D341Med (cell line): Measurements from ENCODE around the gene TH.
"Not testable (repeated sequence)": the region's sequence is repeated elsewhere in the genome, so short reads cannot be mapped to it uniquely, and the experiment has no call there.

ENCODE experiments used
- DNase-seq: peaks from one replicate; pipeline ENCODE4 v3.0.0; 2012; ENCODE audit warnings: low spot score

The TH gene

DNA sequence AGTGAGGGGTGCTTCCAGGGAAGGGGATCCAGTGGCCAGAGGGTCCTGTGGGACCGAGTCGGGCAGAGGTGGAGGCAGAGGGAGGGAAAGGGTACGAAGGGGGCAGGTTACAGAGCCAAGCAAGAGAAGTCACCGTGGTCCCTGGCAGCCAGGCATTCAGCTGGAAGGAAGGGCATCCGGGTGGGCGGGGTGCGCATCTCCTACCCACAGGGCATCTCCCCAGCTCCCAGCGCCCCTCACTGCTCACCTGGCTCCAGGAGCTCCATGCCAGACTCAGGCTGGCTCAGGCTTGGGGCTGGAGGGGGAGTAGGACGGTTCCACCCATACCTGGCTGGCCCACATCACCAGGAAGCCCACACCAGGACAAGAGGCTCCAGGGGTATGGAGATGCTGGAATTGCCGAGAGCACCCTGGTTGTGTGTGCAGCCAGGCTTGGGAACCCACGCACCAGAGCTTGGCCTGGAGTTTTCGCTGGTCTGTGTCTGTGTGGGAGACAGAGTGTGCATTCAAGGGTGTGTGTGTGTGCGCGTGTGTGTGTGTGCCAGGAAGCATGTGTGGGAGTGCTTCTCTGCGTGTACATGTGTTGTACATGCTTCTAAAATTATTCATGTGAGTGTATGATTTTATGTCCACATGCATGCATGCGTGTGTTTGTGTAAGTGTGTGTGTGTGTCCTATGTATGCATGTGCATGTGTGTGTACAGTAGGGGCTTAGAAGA lies 6.6 kb upstream of the TH start:
- DNase-seq = not testable (repeated sequence)

DNA sequence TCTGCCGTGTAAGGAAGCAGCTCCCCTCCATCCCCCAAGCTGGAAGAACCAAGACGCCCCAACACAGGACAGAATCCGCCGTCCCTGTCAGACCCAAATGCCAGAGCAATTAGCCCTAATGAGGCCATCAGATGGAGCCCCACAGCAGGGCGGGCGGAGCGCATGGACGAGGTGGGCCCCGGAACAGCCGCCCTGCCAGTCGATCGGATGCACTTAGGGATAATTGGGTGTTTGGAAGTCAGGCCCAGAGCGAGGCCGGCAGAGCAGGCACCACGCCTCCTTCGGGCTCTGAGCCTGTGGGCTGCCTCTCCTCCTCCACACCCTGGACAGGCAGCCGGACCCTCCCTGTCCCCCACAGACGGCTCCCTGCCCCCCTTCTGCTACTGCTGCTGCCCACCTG lies 5.5 kb upstream of the TH start:
- DNase-seq = no peak

DNA sequence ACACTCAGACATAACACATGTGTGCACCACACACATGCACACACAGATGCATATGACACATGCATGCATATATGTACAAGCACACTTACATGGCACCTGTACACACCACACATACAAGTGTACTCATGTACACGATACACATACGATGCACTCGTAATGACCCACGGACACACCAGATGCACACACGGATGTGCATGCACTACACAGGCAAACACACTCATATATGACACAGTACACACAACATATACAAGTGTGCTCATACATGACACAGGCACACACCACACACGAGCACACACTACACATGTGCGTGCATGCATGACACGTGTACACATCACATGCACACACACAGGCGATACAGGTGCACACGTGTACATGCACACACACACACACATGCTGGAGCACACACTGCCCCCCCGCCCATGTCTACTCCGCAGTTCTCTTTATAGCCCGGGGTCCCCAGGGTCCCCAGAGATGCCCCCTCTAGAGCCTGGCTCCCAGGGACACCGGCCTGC lies 4.8 kb upstream of the TH start:
- DNase-seq = no peak

DNA sequence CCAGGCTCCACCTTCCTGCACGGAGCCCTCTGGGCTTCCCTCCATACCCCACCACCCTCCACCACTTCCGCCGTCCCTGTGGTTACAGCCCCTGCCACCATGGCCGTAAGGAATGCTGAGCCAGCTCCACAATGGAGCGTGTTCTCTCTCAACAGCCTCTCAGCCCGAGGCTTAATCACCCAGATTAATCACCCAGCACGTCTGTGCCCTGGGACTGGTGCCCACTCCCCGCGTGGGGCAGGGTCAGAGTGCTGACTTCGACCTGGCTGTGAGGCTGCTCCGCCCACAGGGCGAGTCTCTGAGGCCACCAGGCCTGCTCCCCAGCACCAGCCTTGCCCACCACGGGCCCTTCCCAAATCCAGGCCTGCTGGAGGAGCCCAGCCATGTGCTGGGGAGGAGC lies 4.0 kb upstream of the TH start:
- no peak for DNase-seq

DNA sequence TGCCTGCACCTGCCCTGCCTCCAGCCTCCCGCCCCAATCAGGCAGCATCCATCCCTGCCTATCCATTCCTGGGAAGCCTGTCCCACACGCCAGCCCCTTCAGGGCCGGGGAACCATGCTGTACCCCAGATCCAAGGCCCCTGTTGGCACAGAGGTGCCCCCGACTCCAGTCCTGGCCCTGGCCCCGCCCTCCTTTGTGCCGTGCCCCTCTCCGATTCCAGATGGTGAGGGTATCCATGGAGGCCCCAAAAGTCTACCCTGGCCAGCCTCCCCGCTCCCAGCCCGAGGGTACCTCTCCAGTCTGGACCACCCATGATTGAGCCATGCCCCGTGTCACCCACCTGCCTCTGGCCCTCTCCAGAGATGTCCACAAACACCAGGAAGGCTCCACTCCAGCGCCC lies 2.7 kb upstream of the TH start:
- no peak for DNase-seq

DNA sequence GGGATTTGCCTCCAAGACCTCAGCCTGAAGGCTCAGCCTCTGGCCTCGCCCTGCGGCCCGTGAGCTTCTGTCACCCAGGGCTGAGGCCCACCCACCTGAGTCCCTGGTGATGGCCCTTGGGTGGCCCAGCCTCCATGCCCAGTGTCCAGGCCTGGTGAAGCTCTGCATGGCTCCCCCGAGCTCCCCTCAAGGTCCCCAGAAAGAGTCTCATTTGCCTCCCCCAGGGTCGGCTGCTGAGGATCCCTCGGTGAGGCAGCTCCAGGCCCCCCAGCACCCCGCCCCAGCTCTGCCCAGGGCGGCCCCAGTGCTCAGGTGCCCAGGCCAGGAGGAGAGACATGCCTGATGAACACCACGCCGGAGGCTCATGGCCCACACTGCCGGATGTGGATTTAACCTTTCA lies 2.1 kb upstream of the TH start:
- DNase-seq = no peak

DNA sequence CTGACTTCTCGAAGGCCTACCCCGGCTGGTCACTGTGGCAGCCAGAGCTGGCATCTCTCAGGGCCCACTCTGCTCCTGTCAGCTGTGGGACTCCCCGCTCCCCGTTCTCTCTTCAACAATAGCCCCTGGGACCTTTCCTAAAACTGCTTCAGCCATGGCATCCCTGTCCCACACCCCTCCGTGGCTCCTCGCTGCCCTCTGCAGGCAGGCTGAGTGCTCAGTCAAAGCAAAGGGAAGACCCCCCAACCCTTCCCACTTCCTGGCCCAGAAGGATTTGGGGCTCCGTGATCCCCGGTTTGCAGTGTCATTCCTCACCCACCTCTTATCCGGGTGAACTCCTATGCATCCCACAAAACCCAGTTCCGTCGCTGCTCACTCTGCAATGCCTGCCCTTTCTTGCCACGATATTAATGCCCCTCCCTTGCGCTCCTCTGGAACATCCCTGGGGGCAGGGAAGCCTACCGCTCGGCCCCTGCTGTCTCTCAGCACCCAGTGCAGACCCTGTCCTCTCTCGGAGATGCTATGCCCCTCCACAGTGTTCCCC lies 1.6 kb upstream of the TH start:
- DNase-seq = no peak

DNA sequence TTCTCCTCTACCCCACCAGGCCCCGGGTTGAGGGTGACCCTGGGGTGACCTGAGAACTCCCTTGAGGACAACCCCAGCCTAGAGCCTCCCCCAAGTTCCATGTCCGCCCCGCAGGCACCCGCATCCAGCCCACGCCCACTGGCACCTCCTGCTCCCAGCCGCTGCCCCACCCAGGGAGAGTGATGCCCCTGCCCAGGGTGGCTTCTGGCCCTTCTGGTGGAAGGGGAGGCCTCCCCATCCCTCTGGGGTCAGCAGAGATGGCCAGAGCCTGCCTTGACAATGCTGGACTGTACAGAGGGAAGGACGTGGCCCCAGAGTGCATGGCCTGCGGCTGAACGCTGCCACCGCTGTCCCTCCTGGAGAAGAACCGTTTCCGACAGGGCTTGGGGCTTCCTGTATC lies 1.1 kb upstream of the TH start:
- no peak for DNase-seq

DNA sequence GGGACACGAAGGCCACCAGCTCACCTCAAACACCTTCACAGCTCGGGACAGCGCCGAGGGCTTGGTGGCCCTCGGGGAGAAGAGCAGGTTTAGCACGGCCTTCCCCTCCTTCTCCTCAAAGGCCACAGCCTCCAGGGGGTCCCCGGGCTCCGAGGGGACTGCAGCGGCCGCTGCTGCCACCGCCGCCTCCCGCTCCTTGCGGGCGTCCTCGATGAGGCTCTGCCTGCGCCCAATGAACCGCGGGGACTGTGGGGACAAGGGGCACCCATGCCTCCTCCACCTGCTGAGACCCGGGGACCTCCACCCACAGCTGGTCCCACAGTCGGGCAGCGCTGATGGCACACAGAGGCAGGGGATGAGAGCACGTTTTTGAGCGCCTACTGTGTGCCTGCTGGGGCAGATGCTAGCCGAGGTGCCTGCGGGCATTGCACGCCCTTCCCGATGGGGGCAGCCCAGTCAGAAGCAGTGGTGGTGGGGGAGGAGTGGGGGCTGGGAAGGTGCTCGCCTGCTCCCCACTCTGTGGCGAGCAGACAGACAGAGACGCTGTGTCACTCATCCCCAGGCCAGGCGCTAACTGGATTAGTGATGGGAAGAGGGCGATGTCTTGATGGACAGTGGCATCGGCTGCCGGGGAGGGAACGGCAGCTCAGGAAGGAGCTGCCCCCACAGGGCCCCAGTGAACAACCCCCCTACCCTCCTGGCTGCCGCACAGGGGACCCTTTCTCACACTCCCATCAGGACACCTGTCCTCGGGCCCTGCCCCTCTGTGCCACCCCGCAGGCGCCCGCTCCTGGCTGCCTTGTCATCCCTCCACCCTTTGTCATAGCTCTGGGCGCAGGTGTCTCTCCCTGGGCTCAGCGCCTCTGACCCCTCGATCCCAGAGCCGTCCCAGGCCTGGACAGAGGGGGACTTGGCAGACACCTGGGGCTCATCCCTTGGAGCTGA lies 1.7 kb downstream of the TH start:
- no peak for DNase-seq

DNA sequence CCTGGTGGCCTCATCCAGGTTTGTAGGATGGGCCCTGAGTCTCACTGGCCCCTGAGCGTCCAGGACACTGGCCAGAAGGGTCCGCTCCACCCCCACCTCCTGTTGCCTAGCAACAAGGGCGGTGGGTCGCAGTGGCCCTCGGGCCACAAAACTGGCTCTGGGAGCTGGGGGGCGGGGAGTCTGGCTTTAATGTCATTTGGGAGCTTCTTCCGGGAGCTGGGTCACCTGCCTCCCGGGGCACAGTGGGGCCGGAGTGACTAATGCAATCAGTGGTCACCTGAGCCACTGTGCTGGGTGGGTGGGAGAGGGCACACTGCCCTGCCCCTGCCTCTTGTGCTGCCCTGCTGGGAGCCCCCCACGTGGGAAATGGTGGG lies 2.6 kb downstream of the TH start:
- DNase-seq = no peak

DNA sequence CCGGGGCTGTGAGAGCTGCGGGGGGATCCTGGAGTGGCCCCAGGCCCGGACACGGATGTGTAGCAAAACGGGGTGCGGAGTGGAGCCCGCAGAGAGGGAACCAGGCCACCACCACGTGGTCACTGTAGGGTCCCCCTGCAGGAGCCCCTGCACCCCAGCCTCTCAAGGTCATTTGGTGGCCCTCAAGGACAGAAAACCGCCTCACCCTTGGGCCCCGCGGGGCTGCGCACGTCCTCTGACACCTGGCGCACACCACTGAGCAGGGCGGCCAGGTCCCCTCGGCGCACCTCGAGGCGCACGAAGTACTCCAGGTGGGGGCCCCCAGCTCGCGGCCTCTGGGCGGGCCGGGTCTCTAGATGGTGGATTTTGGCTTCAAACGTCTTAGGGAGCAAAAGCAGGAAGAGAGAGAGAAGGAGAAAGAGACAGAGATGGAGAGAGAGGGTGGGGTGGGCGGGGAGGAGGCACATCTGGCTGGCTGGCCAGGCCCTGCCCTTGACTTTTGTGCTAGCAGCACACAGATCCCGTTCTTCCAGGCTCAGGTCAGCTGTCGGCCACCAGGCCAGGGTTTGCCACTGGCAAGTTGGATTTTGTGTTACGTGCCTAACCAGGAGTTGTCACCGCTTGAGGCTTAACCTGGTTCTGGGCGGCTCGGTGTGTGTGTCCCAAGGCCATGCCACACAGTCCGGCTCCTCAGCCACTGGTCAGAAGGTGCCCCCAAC lies 3.2 kb downstream of the TH start:
- no peak for DNase-seq

DNA sequence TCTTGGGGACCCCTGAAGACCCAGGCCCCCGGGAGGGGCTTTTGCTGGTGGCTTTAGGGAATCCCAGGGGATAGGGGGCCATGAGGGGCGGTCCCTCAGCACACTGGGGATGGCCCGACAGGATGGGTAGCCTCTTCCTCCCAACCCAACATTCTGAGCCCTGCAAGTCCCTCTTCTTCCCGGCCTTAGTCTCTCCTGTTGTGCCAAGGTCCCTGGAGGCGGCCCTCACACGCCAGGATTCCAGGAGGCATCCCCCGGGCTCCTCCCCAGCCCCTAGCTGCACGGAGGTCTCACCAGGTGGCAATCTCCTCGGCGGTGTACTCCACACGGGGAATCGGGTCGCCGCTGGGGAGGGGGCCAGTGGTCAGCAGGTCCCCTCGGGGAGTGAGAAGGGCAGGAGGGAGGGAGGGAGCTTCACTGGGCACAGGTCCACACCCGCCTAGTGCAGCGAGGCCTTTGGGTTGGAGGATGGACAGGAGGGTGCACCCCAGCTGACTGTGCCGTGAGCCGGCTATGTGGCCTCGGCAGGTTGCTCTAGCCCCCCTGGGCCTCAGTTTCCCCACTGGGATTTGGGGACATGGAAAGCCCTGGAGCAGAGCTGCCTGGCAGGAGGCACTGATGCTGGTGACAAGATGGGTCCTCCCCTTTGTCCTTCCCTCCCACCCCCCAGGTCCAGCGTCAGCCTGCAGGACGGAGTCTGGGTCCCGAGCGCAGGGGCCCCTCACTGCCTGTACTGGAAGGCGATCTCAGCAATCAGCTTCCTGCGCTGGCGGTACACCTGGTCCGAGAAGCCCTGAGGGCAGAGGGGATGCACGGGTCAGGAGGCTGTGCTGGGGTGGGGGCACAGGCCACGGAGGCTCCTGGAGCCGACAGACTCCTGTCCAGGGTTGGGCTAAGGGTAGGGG lies 4.2 kb downstream of the TH start:
- DNase-seq = no peak

DNA sequence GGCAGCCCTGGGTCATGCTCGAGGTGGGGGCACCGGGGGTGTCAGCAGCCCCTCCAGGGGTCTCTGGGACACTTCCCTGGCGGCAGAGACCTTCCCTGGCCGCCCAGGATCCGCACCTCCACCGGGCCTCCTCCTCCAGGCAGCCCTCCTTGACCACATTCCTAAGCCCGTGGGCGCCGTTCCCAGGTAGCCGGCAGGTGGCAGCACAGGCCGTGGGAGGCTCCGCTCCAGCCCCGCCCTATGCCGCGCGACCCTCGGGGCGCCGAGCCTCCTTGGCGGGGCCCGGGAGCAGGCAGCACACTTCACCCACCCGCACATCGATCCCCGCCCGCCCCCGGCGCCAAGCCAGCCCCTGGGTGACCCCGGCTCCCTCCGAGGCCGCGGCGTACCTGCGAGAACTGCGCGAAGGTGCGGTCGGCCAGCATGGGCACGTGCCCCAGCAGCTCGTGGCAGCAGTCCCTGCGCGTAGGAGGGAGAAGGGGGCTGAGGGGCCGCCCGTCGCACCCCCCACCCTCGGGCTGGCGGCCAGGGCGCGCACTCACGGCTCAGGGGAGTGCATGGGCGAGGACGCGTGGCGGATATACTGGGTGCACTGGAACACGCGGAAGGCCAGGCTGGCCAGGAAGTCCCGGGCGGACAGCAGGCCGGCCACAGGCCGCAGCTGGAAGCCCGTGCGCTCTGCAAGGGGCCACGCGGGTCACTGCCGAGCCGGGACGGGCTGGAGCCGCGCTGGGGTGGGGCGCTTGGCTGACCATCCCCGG lies 5.3 kb downstream of the TH start:
- peak; percentile 79 for DNase-seq

DNA sequence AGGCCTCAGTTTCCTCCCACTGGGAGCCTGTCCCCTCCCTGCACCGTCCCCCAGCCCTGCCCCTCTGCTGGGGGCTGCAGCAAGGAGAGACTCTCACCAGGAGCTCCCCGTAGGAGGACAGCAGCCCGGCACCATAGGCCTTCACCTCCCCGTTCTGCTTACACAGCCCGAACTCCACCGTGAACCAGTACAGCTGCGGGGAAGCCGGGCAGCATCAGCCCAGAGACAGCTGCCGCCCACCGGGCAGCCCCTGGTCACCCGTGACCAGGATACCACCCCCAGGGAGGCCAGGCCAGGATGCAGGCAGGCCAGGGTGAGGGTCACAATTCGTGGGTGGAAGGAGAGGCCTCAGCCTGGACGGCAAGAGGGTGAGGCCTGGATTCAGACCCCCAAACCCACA lies 6.0 kb downstream of the TH start:
- no peak for DNase-seq

DNA sequence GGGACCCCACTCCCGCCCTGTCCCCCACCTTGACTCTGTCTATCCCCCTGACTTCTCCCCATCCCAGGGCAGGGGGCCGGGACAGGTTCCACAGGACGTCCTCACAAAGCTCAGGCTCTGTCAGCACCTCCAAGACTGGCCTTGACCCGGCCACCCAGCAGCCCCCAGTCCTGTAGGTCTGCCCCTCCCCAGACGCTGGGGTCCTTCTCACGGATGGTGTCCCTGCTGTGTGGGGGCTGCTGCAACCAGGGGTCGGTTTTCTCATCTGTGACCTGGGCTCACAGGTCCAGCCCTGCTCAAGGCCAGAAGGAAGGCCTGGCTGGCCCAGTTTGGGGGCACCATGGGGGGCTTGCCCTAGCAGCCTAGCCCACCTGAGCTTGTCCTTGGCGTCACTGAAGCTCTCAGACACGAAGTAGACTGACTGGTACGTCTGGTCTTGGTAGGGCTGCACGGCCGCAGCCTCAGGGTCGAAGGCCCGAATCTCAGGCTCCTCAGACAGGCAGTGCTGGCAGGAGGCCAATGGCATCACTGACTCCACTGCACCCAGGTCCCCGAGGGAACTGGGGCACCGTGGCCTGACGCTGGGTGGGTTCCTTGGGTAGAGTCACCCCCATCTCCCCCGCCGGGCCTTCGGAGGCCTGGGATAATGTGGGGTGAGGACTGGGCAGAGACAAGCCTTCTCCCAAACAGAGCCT lies 6.6 kb downstream of the TH start:
- DNase-seq = no peak

DNA sequence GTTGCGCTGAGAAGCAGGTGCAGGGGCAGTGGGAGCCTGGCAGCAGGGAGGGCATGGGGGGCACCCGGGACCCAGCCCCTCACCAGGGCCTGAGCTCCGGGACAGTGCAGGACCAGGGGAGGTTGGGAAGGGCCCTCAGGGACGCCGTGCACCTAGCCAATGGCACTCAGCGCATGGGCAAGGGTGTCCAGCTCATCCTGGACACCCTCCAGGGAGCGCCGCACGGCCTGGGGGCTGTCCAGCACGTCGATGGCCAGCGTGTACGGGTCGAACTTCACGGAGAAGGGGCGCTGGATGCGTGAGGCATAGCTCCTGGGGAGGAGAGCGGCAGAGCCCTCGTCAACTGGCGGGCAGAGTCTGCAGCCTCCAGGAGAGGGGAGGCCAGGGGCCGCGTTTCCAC lies 7.5 kb downstream of the TH start:
- no peak for DNase-seq

DNA sequence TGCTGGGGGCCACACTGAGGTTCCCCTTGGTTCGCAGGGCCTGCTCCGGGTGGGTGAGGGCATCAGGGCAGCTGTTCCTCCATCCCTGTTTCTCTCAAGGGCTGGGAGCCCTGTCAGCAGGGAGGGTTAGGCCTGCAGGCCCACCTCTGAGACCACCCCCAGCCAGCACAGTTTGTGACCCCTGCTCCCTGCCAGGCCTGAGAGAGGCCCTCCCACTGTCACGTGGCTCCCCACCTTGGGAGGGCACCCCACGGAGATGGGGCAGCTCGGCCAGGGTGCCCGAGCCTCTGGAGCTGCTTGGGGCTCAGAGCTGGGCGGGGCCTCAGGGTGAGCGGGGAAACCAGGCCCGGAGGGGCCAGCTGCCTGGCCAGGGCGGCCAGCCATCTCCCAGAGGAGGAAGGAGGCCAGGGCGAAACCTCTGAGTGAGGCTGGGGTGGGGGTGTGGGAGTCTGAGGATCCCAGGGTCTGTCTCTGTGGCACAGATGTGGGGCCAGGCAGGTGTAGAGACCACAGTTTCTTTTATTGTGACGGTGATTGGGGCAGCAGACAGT lies 8.1 kb downstream of the TH start:
- DNase-seq = no peak

DNA sequence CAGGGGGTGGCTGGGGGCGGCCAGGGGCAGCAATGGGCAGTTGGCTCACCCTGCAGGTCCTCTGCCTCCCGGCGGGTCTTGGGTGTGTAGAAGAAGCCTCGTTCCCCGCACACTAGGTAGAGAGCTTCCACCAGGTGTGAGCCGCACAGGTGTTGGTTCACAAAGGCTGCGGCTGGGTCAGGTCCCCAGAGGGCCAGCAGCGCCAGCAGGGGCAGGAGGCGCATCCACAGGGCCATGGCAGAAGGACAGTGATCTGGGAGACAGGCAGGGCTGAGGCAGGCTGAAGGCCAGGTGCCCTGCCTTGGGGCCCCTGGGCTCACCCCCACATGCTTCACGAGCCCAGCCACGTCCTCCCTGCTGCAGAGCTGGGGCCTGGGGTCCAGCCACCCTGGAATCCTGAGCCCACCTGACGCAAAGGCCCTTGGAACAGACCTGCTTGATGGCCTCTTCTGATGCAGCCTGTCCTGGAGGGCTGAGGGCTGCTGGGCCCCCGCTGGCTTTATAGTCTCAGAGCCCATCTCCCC lies 10.8 kb downstream of the TH start, which contains the start of gene INS:
Gene INS, minus strand, starts transcription at position 474 of the 524 bp plus-strand sequence. Its CDS starts 238 bp downstream, at position 236.
- DNase-seq = no peak
